HG02870 (cell line): ENCODE measurements around the gene MALSU1.

ENCODE experiments used
- ATAC-seq: cut with Tn5 transposase; IDR thresholded peaks from one replicate; pipeline ENCODE4 v1.9.1; 2021; ENCODE audit warnings: mild to moderate bottlenecking, moderate library complexity; ENCODE audit not compliant: unreplicated experiment

Gene MALSU1

DNA sequence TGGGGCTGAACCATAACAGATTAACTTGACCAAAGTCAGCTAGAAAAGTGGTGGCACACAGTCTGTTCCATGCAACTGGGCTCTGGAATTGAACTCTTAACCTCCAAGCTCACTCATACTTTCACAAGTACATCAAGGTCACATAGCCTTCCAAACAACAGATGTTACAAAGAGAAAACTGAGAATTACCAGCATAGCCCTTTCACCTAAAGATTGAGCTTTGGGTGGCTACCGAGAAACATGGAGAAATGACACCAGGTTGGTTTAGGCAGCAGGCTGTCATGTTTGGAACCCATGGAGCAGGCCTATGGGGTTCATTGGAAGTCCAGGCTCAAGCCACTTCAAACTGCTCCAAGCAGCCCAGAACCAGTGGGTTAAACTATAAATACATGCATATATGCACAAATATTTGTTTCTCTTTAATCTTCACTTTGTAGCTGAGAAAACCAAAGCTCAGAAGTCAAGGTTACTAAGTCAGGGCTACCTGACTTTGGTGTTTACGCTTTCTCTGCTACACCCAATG lies 59.1 kb downstream of the MALSU1 start:
- ATAC-seq = no peak
